Mucosa of descending colon (tissue), 3 donors: Measurements from ENCODE around the gene APC2. TPM values are rescaled to one million over a fixed set of nuclear protein-coding genes. Genes with fewer than 3 reads are reported as not detected.
"Not testable (repeated sequence)": the region's sequence is repeated elsewhere in the genome, so short reads cannot be mapped to it uniquely, and the experiment has no call there.

Experiments
- ATAC-seq: fragments of 200-7000 bp; cut with Tn5 transposase; one replicate; pipeline ENCODE4 v1.9.1; 2020; ENCODE audit warnings: mild to moderate bottlenecking, moderate library complexity
- DNase-seq, 3 donors: peaks; one replicate each; pipeline ENCODE4 v3.0.0-alpha.2; 2020
- H3K36me3 ChIP-seq: fragments of 200-600 bp; one replicate; pipeline ENCODE4 v1.8.0; 2021; ENCODE audit warnings: low read depth, mild to moderate bottlenecking
- H3K4me1 ChIP-seq: fragments of 200-600 bp; one replicate; pipeline ENCODE4 v1.8.0; 2021; ENCODE audit warnings: low read depth, mild to moderate bottlenecking
- H3K4me3 ChIP-seq: fragments of 200-600 bp; one replicate; pipeline ENCODE4 v1.8.0; 2021; ENCODE audit warnings: mild to moderate bottlenecking
- H3K9me3 ChIP-seq: fragments of 200-600 bp; one replicate; pipeline ENCODE4 v1.8.0; 2021; ENCODE audit warnings: mild to moderate bottlenecking
- CTCF ChIP-seq: fragments of 200-600 bp; IDR thresholded peaks from one replicate; pipeline ENCODE4 v1.8.0; 2022; ENCODE audit warnings: antibody characterized with exemption, mild to moderate bottlenecking
- intact Hi-C, 2 donors: fragments of 100-400 bp; cut with DNase I in 1 of 2; cut with micrococcal nuclease in 1 of 2; formaldehyde crosslinking; loops; one replicate each; pipeline versions ENCODE4 v1.11.0 to v1.11.1; 2022; cut with DNase I, micrococcal nuclease
- total RNA-seq, 3 donors: library from RNA; stranded (reverse); fragmentation: NEBNext Ultra II Directional in 2 of 3; extraction: Animal tissue kit (Norgen Biotek cat#: 25700) in 2 of 3; gene quantifications; one replicate each; pipeline versions ENCODE4 v1.2.1 to v1.2.4, GENCODE V29; 2021 to 2023
- donor health status: DM: no; HTN: no; CAD: no; lungs with moderate emphysema.
- donor health status: DM: no; HTN: no; CAD: no.
- donor health status: DM: no; HTN: yes; CAD: no.

APC2 gene
- total RNA-seq, 3 donors from 2014 or later, result 0.23 to 5.9 (median 0.24) TPM

- DNase-seq, result peak in 1 of 3 donors; percentile 52
- no peak for TF ChIP-seq CTCF
- no peak overlapping the region for H3K4me3 ChIP-seq
- intact Hi-C loops, result no loop called here
- H3K4me1 ChIP-seq, result peaks cover 18% of the 10 kb centered on the region
- H3K9me3 ChIP-seq, result no peaks in the 10 kb centered on the region
- no peak for ATAC-seq
- peaks cover 6% of the 10 kb centered on the region for H3K36me3 ChIP-seq
Observed at GRCh38 chr19:1434577-1435060, 15.3 kb upstream of the APC2 start.

GRCh38 chr19:1435378-1435989, 14.4 kb upstream of the APC2 start:
- H3K36me3 ChIP-seq, result peaks cover 4% of the 10 kb centered on the region
- TF ChIP-seq CTCF, result no peak

GRCh38 chr19:1437609-1438008, 12.3 kb upstream of the APC2 start:
- intact Hi-C loops, result no loop called here
- Histone ChIP-seq H3K9me3 (no peaks in the 10 kb centered on the region), H3K4me1 (peaks cover 20% of the 10 kb centered on the region), H3K36me3 (peaks cover 9% of the 10 kb centered on the region), H3K4me3 (no peak overlapping the region)
- no peak for TF ChIP-seq CTCF
- DNase-seq, result no peak
- no peak for ATAC-seq

More at GRCh38 chr19:1435378-1435989, 14.4 kb upstream of the APC2 start:
- Histone ChIP-seq H3K4me1 (peaks cover 20% of the 10 kb centered on the region), H3K9me3 (no peaks in the 10 kb centered on the region), H3K4me3 (no peak overlapping the region)
- intact Hi-C loops, result no loop called here
- DNase-seq (no peak), ATAC-seq (no peak)

- TF ChIP-seq CTCF, result peak; percentile 96
- peaks cover 20% of the 10 kb centered on the region for H3K4me1 ChIP-seq
- intact Hi-C loops, result no loop called here
- peaks cover 9% of the 10 kb centered on the region for H3K36me3 ChIP-seq
- peak within 1 kb of the TSS; percentile 90 for H3K4me3 ChIP-seq
- no peaks in the 10 kb centered on the region for H3K9me3 ChIP-seq
- ATAC-seq (peak; percentile 97), DNase-seq (peak; percentile 96 to 98 (median 97))
Observed at GRCh38 chr19:1438035-1438932, 11.6 kb upstream of the APC2 start, which contains the start of gene RPS15. TSS of gene RPS15 (plus strand) at chr19:1438396. CDS start at chr19:1438426, 30 bp downstream.

- TF ChIP-seq CTCF, result no peak
- Histone ChIP-seq H3K9me3 (no peaks in the 10 kb centered on the region), H3K4me1 (peaks cover 20% of the 10 kb centered on the region), H3K4me3 (peak overlapping the region; percentile 90), H3K36me3 (peaks cover 9% of the 10 kb centered on the region)
- DNase-seq (no peak), ATAC-seq (no peak)
- intact Hi-C loops, result no loop called here
Observed at GRCh38 chr19:1438933-1439354, 11.0 kb upstream of the APC2 start.

GRCh38 chr19:1439525-1440417, 10.2 kb upstream of the APC2 start:
- peak in 1 of 3 donors; percentile 55 for DNase-seq
- ATAC-seq, H3K36me3 ChIP-seq, intact Hi-C loops, H3K4me3 ChIP-seq, H3K9me3 ChIP-seq: not testable (repeated sequence)
- H3K4me1 ChIP-seq, result peaks cover 20% of the 10 kb centered on the region
